Measurements from ENCODE around the gene THEMIS2. TPM values are rescaled to one million over a fixed set of nuclear protein-coding genes. Genes with fewer than 3 reads are reported as not detected.

Gene THEMIS2
- total RNA-seq, 2 donors from 2014 or later: 4.6 to 21.0 TPM

- Histone ChIP-seq H3K4me1 (peaks cover 14% of the 10 kb centered on the region), H3K36me3 (replicated peaks in 1 of 2; ENCODE audit: insufficient read depth in 1 of 2, low read depth in 2 of 2) (no peaks in the 10 kb centered on the region), H3K27ac (peak overlapping the region; percentile 11 to 80 (median 56)), H3K9me3 (peaks cover 0 to 5% (median 0%) of the 10 kb centered on the region in 3 donors), H3K4me3 (no peak overlapping the region), H3K27me3 (no peaks in the 10 kb centered on the region)
- TF ChIP-seq POLR2A (IDR thresholded peaks at IDR 0.05): no peak
- TF ChIP-seq CTCF (IDR thresholded peaks at IDR 0.05): no peak
- DNase-seq: no peak
- WGBS, 2 donors: 53 to 65% methylated on average over 7 of the region's 7 CpGs
- ATAC-seq: no peak
- intact Hi-C loops (cut with DNase I): no loop called here
Observed at GRCh38 chr1:27915082-27915575, 42.8 kb downstream of the THEMIS2 start.

DNA sequence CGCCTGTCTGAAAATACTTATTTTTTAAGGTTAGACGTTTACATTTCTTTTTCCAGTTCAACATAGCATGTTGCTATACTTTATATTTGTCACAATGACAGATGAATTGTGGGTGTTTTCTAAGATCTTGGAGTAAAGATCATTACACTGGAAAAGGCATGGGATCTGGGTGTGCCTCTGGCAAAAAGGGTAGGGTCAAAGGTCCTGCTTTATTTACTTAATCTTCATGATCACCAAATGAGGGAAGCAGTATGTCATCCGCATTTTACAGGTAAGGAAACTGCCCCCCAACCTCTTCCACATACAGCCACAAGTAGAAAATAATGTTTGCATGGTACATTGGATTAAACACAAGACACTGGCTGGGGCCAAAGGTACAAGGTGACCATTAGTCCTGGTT is 49.9 kb downstream of the THEMIS2 start:
- Histone ChIP-seq H3K27ac (no peak overlapping the region), H3K9me3 (no peaks in the 10 kb centered on the region), H3K27me3 (no peaks in the 10 kb centered on the region), H3K4me3 (no peak overlapping the region), H3K36me3 (replicated peaks in 1 of 2; ENCODE audit: insufficient read depth in 1 of 2, low read depth in 2 of 2) (no peaks in the 10 kb centered on the region), H3K4me1 (no peaks in the 10 kb centered on the region)
- intact Hi-C loops (cut with DNase I): no loop called here
- 56 to 70% methylated on average over 3 of the region's 3 CpGs for WGBS, 2 donors
- TF ChIP-seq CTCF (IDR thresholded peaks at IDR 0.05): no peak
- no peak for TF ChIP-seq POLR2A (IDR thresholded peaks at IDR 0.05)
- no peak for ATAC-seq
- no peak for DNase-seq

GRCh38 chr1:27928216-27928954 is 56.0 kb downstream of the THEMIS2 start:
- Histone ChIP-seq H3K4me3 (no peak overlapping the region), H3K9me3 (no peaks in the 10 kb centered on the region), H3K27me3 (no peaks in the 10 kb centered on the region), H3K4me1 (no peaks in the 10 kb centered on the region), H3K36me3 (replicated peaks in 1 of 2; ENCODE audit: insufficient read depth in 1 of 2, low read depth in 2 of 2) (no peaks in the 10 kb centered on the region), H3K27ac (no peak overlapping the region)
- ATAC-seq (no peak), DNase-seq (no peak)
- TF ChIP-seq POLR2A (IDR thresholded peaks at IDR 0.05) (no peak), CTCF (IDR thresholded peaks at IDR 0.05) (no peak)
- intact Hi-C loops (cut with DNase I): no loop called here
- WGBS, 2 donors: 65 to 72% methylated on average over 5 of the region's 5 CpGs

DNA sequence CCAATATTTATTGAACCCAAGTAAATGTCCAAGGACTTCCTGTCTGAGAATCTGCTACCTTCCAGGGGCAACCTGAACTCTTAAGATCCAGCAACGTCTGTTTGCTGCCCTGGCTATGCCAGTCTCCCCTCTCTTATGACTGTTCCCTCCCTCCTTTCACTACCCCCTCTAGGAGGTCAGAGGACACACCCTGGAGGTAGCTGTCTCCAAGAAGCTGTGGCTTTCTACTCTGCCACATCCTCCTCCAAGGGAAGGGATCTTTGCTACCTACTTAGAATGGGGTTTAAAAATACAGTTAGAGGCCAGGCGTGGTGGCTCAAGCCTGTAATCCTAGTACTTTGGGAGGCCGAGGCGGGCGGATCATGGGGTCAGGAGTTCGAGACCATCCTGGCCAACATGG is 58.8 kb downstream of the THEMIS2 start:
- no peaks in the 10 kb centered on the region for H3K27me3 ChIP-seq
- 78% methylated on average over 6 of the region's 6 CpGs for WGBS, 2 donors
- no peak for ATAC-seq

More for the DNA sequence above, 58.8 kb downstream of the THEMIS2 start:
- H3K4me3 ChIP-seq: no peak overlapping the region
- TF ChIP-seq CTCF (IDR thresholded peaks at IDR 0.05) (no peak), POLR2A (IDR thresholded peaks at IDR 0.05) (no peak)
- H3K27ac ChIP-seq: no peak overlapping the region
- intact Hi-C loops (cut with DNase I): no loop called here
- no peaks in the 10 kb centered on the region for H3K9me3 ChIP-seq
- no peak for DNase-seq
- peaks cover 12% of the 10 kb centered on the region for H3K4me1 ChIP-seq
- H3K36me3 ChIP-seq (replicated peaks in 1 of 2; ENCODE audit: insufficient read depth in 1 of 2, low read depth in 2 of 2): no peaks in the 10 kb centered on the region
